HEK293T (cell line): ENCODE data around the gene TANK.

Experiments
- CTCF ChIA-PET: fragments of 350-600 bp; formaldehyde crosslinking; extraction: SDS; loops from one replicate; lab custom pipeline; 2021; ENCODE audit warnings: antibody characterized with exemption, inconsistent platforms; lab: Yijun Ruan, JAX
- POLR2A ChIA-PET: fragments of 350-600 bp; formaldehyde crosslinking; extraction: SDS; loops from one replicate; lab custom pipeline; 2020; ENCODE audit warnings: antibody characterized with exemption, inconsistent platforms; lab: Yijun Ruan, JAX
- DNase-seq: peaks from one replicate; pipeline ENCODE4 v3.0.0; 2012; ENCODE audit warnings: mixed read lengths; ENCODE audit errors: extremely low spot score
- ARNT ChIP-seq: fragments of 450-650 bp; IDR thresholded peaks from 2 replicates; pipeline ENCODE4 v1.6.1; 2017; ENCODE audit warnings: mild to moderate bottlenecking
- BHLHE40 ChIP-seq: fragments of 450-650 bp; IDR thresholded peaks from 2 replicates; pipeline ENCODE4 v1.6.1; 2016; ENCODE audit warnings: mild to moderate bottlenecking, moderate library complexity, borderline replicate concordance
- CTBP1 ChIP-seq: fragments of 450-650 bp; IDR thresholded peaks from 2 replicates; pipeline ENCODE4 v1.6.1; 2016; ENCODE audit warnings: borderline replicate concordance
- ELF4 ChIP-seq: fragments of 450-650 bp; IDR thresholded peaks from 2 replicates; pipeline ENCODE4 v1.6.1; 2017; ENCODE audit warnings: antibody characterized with exemption
- FOXA1 ChIP-seq: fragments of 450-650 bp; IDR thresholded peaks from 2 replicates; pipeline ENCODE4 v1.6.1; 2016; ENCODE audit warnings: mild to moderate bottlenecking
- FOXK2 ChIP-seq: fragments of 450-650 bp; IDR thresholded peaks from 2 replicates; pipeline ENCODE4 v1.6.1; 2016; ENCODE audit warnings: mild to moderate bottlenecking
- FOXM1 ChIP-seq: fragments of 450-650 bp; IDR thresholded peaks from 2 replicates; pipeline ENCODE4 v1.6.1; 2017; ENCODE audit warnings: mild to moderate bottlenecking, borderline replicate concordance
- HDGF ChIP-seq: fragments of 450-650 bp; IDR thresholded peaks from 2 replicates; pipeline ENCODE4 v1.6.1; 2017; ENCODE audit warnings: antibody characterized with exemption, borderline replicate concordance
- L3MBTL2 ChIP-seq: fragments of 450-650 bp; conservative IDR thresholded peaks from 2 replicates; pipeline ENCODE4 v1.6.1; 2016; ENCODE audit warnings: mild to moderate bottlenecking
- LEF1 ChIP-seq: fragments of 450-650 bp; IDR thresholded peaks from 2 replicates; pipeline ENCODE4 v1.6.1; 2017; ENCODE audit warnings: mild to moderate bottlenecking, borderline replicate concordance
- NFRKB ChIP-seq: fragments of 450-650 bp; IDR thresholded peaks from 2 replicates; pipeline ENCODE4 v1.6.1; 2016; ENCODE audit warnings: mild to moderate bottlenecking, moderate library complexity
- SP1 ChIP-seq: fragments of 450-650 bp; IDR thresholded peaks from 2 replicates; pipeline ENCODE4 v1.6.1; 2017
- SUZ12 ChIP-seq: fragments of 450-650 bp; IDR thresholded peaks from 2 replicates; pipeline ENCODE4 v1.6.1; 2016; ENCODE audit warnings: mild to moderate bottlenecking
- TARDBP ChIP-seq: fragments of 450-650 bp; IDR thresholded peaks from 2 replicates; pipeline ENCODE4 v1.6.1; 2016
- ZNF384 ChIP-seq: fragments of 450-650 bp; IDR thresholded peaks from 2 replicates; pipeline ENCODE4 v1.6.1; 2016
- TF ChIP-seq, protein P1 (sequence below): fragments of 450-650 bp; IDR thresholded peaks from 2 replicates; pipeline ENCODE4 v1.6.1; 2016

The TANK gene

DNA sequence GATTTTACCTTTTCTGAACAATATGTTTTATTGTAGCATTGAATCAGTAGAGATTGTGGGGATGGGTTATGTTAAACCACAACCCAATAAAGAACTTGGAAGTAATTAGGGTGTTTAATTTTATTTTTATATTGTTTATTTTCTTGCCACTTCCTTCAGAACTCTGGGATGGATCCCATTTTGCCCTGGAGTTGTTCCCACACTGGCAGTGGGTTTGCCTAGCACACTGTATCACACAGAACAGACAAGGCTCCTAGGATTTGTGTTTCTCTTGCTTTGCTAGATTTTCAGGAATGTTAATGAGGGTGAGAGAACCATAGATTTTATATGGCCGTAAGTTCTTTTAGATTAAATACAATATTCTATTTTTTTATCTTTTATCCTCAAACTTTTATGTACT lies 59.0 kb downstream of the TANK start:
- POLR2A ChIA-PET, result no interaction called here
- TF ChIP-seq BHLHE40 (no peak), SUZ12 (no peak), LEF1 (no peak), HDGF (no peak), ARNT (no peak), FOXK2 (no peak), ZNF384 (no peak), FOXA1 (no peak), NFRKB (no peak), CTBP1 (no peak), SP1 (no peak), ELF4 (no peak), TARDBP (no peak), FOXM1 (no peak), L3MBTL2 (no peak)
- TF ChIP-seq, protein P1, sequence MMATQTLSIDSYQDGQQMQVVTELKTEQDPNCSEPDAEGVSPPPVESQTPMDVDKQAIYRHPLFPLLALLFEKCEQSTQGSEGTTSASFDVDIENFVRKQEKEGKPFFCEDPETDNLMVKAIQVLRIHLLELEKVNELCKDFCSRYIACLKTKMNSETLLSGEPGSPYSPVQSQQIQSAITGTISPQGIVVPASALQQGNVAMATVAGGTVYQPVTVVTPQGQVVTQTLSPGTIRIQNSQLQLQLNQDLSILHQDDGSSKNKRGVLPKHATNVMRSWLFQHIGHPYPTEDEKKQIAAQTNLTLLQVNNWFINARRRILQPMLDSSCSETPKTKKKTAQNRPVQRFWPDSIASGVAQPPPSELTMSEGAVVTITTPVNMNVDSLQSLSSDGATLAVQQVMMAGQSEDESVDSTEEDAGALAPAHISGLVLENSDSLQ, result no peak
- CTCF ChIA-PET, result no interaction called here
- no peak for DNase-seq

DNA sequence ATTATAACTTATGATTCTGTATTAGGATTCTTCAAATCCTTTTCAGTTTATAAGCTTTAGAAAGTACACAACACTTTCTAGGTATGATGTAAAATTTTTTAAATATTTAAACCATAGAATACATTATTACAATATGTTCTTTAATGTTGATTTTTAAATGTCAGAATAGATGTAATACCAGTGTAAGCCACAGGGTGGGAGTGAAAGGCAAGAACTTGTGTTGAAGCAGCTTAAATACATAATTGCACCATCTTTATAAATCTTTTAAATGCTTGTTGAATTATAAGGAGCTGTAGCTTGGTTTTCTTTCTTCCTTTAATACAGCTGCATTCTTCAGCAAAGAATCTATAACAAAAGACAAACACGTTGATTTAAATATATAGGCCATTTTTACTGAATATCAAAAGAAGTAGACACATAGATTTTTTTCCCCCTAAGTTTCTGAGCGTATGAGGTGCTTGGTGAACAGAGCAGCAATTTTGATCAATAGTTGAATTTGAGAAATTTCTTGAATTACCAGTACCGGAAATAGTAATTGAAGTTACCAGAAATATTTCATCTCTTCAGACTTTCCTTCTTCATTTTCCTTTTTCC lies 63.0 kb downstream of the TANK start:
- CTCF ChIA-PET, result interaction anchor here (0.6 to 1.2 kb wide), 3 partner anchors 10 to 796 kb away, joined by 3 to 4 read pairs (median 3); no protein-coding TSS in a partner anchor
- TF ChIP-seq SP1 (no peak), CTBP1 (no peak), BHLHE40 (no peak), ELF4 (no peak), TARDBP (no peak), LEF1 (no peak), FOXK2 (no peak)
- POLR2A ChIA-PET, result no interaction called here
- no peak for DNase-seq

DNA sequence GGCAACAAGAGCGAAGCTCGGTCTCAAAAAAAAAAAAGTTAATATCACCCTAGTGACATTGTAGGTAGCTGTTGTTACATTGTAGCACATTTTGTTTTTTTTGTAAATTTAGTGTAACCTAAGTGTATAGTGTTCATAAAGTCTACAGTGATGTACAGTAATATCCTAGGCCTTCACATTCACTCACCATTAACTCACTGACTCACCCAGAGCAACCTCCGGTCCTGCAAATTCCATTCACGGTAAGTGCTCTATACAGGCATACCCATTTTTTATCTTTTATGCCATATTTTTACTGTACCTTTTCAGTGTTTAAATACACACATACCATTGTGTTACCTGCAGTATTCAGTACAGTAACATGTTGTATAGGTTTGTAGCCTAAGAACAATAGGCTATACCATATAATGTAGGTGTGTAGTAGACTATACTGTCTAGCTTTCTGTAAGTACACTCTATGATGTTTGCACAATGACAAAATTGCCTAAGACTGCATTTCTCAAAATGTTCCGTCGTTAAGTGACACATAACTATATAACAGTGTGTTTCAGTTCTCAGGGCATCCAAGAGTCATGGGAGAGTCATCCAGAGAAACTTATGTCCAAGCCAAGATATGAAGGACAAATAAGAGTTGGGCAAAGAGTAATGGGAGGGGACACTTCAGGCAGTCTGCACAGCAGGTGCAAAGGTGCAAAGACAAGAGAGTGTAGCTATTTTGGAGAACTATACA lies 68.4 kb downstream of the TANK start:
- no peak for DNase-seq
- TF ChIP-seq FOXM1, result no peak
- no peak for TF ChIP-seq TARDBP
- TF ChIP-seq LEF1, result no peak
- TF ChIP-seq CTBP1, result no peak
- TF ChIP-seq, protein P1, result no peak
- ChIA-PET POLR2A (no interaction called here), CTCF (no interaction called here)

DNA sequence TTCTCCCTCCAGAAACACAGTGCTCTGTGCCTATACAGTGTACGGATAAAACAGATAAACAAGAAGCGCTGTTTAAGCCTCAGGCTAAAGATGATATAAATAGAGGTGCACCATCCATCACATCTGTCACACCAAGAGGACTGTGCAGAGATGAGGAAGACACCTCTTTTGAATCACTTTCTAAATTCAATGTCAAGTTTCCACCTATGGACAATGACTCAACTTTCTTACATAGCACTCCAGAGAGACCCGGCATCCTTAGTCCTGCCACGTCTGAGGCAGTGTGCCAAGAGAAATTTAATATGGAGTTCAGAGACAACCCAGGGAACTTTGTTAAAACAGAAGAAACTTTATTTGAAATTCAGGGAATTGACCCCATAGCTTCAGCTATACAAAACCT lies 70.7 kb downstream of the TANK start:
- no peak for DNase-seq
- POLR2A ChIA-PET, result no interaction called here
- no peak for TF ChIP-seq SUZ12
- no peak for TF ChIP-seq FOXK2
- TF ChIP-seq SP1, result no peak
- TF ChIP-seq L3MBTL2, result no peak
- no peak for TF ChIP-seq TARDBP
- TF ChIP-seq ZNF384, result no peak
- CTCF ChIA-PET, result no interaction called here

DNA sequence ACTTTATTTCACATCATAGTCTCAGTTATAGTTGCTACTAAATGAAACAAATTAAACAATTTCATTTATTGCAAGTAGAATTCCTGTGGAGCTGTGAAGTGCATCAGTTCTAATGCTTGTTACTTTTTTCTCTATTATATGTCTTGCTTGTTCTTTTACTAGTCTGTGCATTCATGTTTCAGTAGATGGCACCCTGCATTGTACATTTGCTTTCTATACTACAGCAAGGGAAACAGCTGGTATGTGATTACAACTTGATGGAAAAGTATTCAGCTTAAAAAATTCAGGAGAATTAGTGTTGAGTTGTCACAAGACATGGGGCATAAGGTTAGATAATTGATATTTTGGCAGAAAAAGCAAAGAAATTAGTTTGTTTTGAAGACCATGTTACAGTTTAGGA lies 72.3 kb downstream of the TANK start:
- CTCF ChIA-PET, result interaction anchor here (1.3 kb wide), 1 partner anchor 9 kb away, joined by 3 read pairs; no protein-coding TSS in a partner anchor
- TF ChIP-seq FOXK2 (no peak), L3MBTL2 (no peak), LEF1 (no peak), HDGF (no peak), FOXM1 (no peak), ARNT (no peak), TARDBP (no peak), SP1 (no peak), NFRKB (no peak), ELF4 (no peak), FOXA1 (no peak), ZNF384 (no peak), BHLHE40 (no peak)
- TF ChIP-seq, protein P1, result no peak
- POLR2A ChIA-PET, result no interaction called here
- no peak for DNase-seq

DNA sequence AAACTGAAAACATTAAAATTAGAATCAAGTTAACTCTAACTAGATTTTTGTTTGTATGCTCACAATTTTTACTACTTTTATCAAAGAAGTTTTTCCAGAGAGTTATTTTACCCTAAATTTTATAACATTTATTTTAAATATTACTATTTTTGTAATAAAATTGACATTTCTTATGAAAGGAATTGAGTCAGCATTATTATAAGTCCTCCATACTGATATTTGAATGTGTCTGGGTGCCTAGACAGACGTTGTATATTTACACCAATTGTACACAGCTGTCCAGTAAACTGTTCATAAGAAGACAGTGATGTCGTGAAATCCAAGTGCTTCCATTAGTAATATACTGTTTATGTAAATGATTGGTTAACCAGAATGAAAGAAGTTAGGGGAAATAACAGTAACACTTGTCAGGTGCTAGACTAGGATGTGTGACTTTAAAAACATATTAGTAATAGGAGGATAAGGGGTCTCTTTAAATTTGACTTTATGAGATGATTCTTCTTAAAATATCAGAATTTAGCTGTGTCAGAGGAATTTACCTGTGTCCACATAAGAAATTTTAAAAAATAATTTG lies 73.7 kb downstream of the TANK start:
- ChIA-PET POLR2A (no interaction called here), CTCF (interaction anchor here (0.6 kb wide), 1 partner anchor 9 kb away, joined by 3 read pairs; no protein-coding TSS in a partner anchor)
- TF ChIP-seq ZNF384 (no peak), SUZ12 (no peak), NFRKB (no peak), HDGF (no peak), SP1 (no peak), FOXK2 (no peak), LEF1 (no peak), BHLHE40 (no peak), L3MBTL2 (no peak), FOXM1 (no peak), ELF4 (no peak), TARDBP (no peak)
- TF ChIP-seq, protein P1, result no peak
- no peak for DNase-seq
